Measurements from ENCODE around the gene CHGA.
A peak's percentile ranks its signal among the peaks of the same experiment; 100 is the strongest.

Gene CHGA, protein sequence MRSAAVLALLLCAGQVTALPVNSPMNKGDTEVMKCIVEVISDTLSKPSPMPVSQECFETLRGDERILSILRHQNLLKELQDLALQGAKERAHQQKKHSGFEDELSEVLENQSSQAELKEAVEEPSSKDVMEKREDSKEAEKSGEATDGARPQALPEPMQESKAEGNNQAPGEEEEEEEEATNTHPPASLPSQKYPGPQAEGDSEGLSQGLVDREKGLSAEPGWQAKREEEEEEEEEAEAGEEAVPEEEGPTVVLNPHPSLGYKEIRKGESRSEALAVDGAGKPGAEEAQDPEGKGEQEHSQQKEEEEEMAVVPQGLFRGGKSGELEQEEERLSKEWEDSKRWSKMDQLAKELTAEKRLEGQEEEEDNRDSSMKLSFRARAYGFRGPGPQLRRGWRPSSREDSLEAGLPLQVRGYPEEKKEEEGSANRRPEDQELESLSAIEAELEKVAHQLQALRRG

DNA sequence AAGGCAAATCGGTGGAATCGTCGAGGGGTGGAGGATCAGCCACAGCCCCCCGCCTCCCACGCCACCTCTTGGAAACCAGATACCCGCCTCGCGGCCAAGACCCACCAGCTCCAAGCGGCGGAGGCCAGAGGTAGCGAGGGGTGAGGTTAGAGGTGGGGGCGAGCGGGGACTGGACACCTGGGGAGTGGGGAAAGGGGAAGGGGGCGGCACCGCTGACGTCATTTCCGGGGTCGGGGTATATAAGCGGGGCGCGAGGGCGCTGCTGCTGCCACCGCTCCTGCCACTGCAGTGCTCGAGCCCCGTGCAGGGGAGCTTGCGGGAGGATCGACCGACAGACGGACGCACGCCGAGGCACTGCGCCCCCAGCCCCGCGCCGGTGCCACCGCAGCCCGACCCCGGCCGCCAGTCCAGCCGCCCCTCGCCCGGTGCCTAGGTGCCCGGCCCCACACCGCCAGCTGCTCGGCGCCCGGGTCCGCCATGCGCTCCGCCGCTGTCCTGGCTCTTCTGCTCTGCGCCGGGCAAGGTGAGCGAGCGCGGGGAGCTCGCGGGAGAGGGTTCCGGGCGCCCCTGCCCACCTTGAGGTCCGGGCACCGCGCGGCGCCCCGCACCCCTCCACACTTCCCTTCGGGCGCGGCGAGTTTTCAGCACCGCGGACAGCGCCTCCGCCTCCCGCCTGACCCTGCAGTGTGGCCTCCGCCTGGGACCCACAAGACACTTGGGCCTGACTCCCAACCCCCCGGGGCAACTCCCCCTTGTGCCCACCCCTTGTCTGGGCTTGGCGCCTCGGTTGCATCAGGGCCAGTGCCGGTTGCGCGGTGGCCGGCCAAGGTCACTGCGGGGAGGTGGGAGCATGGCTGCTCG is at the start of gene CHGA:
CHGA (plus strand) TSS at position 268 of the 861 bp plus-strand sequence; CDS start at position 478, 210 bp downstream.
- peak; percentile 8 for DNase-seq (ENCODE audit: low read depth)

DNA sequence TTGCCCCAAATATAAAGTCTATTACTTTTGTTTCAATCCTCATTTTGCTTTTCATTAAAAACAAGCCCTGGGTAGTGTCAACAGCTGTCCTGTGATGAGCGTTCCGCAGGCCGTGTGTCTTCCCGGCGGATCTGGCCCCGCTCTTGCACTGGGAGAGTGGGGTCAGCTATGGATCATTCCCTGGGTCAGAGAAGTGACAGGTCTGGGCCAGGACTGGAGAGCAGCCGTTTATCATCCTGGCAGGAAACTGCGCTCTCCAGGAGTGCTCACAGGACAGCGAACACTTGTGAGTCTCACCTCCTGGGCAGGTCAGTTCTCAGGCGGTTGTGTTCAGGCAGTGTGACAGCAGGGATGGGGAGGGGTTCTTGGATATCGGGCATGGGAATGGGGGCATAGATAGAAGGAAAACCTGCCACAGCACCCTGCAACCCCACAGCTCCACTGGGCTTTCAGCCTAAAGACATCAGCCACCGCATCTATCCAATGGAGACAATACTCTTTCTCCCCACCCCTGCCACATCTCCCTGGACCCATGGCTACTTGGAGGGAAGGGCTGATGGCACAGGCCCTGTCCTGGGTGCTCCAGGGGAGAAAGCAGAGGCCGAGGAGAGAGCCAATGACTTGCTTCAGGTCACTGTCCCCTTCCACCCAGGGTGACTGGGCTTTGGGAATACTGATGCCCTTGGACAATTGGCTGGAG is 47.8 kb upstream of the CHGA start:
- DNase-seq (ENCODE audit: low read depth) = no peak

GRCh38 chr14:92877757-92878431 is 45.1 kb upstream of the CHGA start:
- DNase-seq (ENCODE audit: low read depth) = no peak

GRCh38 chr14:92880351-92880750 is 42.6 kb upstream of the CHGA start:
- no peak for DNase-seq (ENCODE audit: low read depth)

GRCh38 chr14:92880851-92881250 is 42.1 kb upstream of the CHGA start:
- DNase-seq (ENCODE audit: low read depth) = no peak

DNA sequence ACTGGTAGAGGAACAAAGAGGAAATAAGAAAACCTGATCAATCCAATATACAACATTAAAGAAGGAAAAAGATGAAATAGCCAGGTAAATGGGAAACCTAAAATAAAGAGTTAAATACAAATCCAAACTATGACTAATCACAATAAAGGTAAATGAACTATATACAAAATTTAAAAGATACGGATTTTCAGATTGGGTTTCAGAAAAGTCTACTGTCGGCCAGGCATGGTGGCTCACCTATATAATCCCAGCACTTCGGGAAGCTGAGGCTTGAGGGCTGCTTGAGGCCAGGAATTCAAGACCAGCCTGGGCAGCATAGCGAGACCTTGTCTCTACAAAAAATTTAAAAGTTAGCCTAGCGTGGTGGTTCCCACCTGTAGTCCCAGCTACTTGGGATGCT is 39.9 kb upstream of the CHGA start:
- no peak for DNase-seq (ENCODE audit: low read depth)

GRCh38 chr14:92884410-92884809 is 38.5 kb upstream of the CHGA start:
- no peak for DNase-seq (ENCODE audit: low read depth)

- no peak for DNase-seq (ENCODE audit: low read depth)
Measured at GRCh38 chr14:92885279-92886061, 37.5 kb upstream of the CHGA start.

- no peak for DNase-seq (ENCODE audit: low read depth)
Measured at GRCh38 chr14:92886337-92886736, 36.6 kb upstream of the CHGA start.

DNA sequence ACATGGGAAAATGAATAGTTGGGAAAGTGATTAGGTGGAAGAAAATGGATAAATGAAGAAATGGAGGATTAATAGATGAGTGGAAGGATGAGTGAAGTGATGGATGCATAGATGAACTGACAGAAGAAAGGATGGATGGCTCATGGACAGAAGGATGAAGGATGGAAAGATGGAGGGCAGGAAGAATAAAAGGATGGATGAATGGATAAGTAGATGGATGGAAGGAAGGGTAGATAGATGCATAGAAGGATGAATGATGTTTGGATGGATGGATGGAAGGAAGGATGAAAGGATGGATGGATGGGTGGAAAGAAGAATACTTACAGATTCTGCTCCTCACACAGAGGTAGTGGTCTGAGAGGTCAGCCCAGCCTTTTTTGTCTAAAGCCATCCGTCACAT is 35.8 kb upstream of the CHGA start:
- no peak for DNase-seq (ENCODE audit: low read depth)

DNA sequence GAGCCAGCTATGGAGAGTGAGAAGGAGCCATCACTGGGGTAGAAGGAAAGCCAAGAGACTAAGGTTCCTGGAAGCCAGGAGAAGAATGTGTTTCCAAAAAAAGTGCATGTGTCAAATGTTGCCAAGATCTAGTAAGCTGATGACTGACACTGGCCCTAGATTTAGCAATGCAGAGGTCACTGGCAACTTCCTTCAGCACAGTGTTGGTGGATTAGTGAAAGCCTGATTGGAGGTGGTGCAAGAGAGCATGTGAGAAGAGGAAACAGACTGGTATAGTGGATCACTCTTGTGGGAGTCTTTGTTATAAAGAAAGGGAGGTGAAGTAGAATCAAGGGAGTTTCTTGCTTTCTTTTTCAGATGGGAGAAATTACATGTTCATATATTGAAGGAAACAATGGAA is 34.1 kb upstream of the CHGA start:
- no peak for DNase-seq (ENCODE audit: low read depth)

DNA sequence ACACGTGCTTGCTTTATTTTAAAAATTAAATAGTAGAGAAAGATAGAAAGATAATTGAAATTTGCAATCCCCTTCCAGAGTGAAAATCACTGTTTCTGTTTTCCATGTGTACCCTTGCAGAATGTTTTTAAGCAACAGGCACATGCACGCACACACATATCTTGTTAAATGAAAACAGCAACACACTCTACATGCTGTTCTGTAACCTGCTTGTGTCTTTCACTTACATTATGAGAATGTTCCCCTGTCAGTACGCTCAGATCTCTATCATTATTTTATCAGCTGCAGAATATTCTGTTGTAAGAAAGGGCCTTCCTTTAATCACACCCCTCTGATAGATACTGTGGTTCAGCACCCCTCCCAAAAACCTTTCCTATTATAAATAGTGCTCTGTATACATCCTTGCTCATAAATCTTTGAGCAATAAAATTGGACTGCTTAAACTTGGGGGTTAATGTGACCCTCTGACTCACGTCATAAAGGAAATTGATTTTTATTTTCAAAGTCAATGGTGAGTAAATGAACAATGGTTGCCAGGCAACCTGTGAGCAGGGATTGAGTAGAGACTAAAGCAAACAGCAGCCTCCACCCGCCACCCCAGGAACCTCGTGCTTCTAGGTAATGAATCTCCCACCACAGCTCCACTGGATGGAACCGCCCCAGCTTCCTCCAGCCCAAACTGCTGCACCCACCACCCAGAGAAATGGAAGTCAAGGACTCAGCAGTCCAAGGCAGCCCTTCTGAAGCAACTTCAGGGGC is 31.9 kb upstream of the CHGA start:
- no peak for DNase-seq (ENCODE audit: low read depth)

GRCh38 chr14:92892589-92892988 is 30.4 kb upstream of the CHGA start:
- DNase-seq (ENCODE audit: low read depth) = no peak

DNA sequence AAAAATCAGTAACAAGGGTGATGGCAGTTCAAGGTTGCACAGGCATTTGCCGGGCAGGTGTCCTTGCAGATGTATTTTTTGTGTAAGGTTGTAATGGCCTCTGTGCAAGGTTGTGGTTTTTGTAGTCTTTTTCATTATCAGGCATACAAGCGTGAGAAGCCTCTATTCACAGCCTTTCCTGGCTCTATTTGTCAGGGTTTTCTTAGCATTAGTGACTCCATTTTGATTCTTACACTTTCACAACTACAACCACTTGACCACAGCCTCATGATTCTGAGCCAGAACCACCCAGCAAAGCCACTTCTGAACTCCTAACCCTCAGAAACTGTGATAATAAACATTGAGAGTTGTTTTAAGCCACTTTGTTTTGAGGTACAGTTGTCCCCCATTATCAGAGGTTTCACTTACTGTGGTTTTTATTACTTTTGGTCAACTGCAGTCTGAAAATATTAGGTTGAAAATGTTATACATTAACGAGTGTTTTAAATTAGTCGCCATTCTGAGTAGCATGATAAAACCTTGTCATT is 27.5 kb upstream of the CHGA start:
- DNase-seq (ENCODE audit: low read depth) = no peak

DNA sequence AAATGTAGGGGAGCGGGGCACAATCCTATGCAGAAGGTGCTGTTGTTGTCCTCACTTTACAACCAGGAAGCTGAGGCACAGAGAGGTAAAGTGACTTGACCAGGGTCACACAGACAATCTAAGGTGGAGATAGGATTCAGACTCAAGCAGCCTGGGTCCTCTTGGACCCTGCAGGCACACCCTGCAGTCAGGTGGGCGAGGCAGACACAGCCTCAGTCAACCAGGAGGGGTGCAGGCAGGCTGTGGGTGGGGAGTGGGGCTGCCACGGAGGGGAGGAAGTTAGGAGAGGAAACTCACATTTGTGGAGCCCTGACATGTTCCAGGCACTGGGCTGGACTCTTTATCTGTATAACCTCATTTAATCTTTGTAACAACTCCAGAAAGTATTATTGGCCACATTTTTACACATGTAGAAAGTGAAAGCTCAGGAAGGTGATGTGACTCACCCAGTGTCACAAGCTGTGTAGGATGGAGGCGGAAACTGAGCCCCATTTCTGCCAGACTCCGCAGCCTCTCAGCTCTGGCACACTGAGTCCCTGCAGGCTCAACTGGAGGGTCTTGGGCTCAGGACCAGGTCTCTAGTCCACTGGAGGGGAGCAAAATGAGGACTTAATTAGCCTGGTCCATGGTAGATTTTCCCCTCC is 24.9 kb upstream of the CHGA start:
- DNase-seq (ENCODE audit: low read depth) = no peak

GRCh38 chr14:92898566-92899131 is 24.3 kb upstream of the CHGA start:
- DNase-seq (ENCODE audit: low read depth) = no peak

- no peak for DNase-seq (ENCODE audit: low read depth)
Measured at GRCh38 chr14:92900660-92901059, 22.3 kb upstream of the CHGA start.

GRCh38 chr14:92902191-92902590 is 20.8 kb upstream of the CHGA start:
- DNase-seq (ENCODE audit: low read depth) = no peak

- no peak for DNase-seq (ENCODE audit: low read depth)
Measured at GRCh38 chr14:92902726-92903125, 20.2 kb upstream of the CHGA start.
